IMR-90 (cell line): ENCODE results near the gene NOL4L. TPM values are rescaled to one million over a fixed set of nuclear protein-coding genes. Genes with fewer than 3 reads are reported as not detected.

Source experiments
- ATAC-seq: fragments of 200-7000 bp; cut with Tn5 transposase; 2 replicates; pipeline ENCODE4 v1.9.1; 2020; ENCODE audit warnings: low read depth, mild to moderate bottlenecking, moderate library complexity
- BruUV-seq: library from RNA; stranded (reverse); fragments of 400-500 nt; replicated peaks from 2 replicates; lab custom pipeline; 2021; lab: Mats Ljungman, UMichigan
- CTCF ChIA-PET: fragments of 300-600 bp; formaldehyde crosslinking; extraction: SDS; loops from one replicate; lab custom pipeline; 2021; ENCODE audit warnings: antibody characterized with exemption; lab: Yijun Ruan, JAX
- POLR2A ChIA-PET: fragments of 300-600 bp; sonication (Branson Sonifier 250); formaldehyde crosslinking; loops from one replicate; lab custom pipeline; 2022; ENCODE audit warnings: antibody characterized with exemption; ENCODE audit not compliant: unreplicated experiment; lab: Charles Lee
- DNase-seq: peaks from one replicate; pipeline ENCODE4 v3.0.0; 2013
- H2AFZ ChIP-seq: replicated peaks from 2 replicates; pipeline ENCODE3; 2013; ENCODE audit warnings: low read length, mild to moderate bottlenecking; ENCODE audit not compliant: poor library complexity
- H2AK5ac ChIP-seq: 2 replicates; pipeline ENCODE4 v1.6.1; 2013; ENCODE audit warnings: low read depth, low read length, inconsistent platforms
- H2AK9ac ChIP-seq: replicated peaks from 2 replicates; pipeline ENCODE3; 2013; ENCODE audit warnings: mild to moderate bottlenecking, low read depth, low read length, moderate library complexity; ENCODE audit not compliant: poor library complexity
- H2BK120ac ChIP-seq: 2 replicates; pipeline ENCODE4 v1.6.1; 2013; ENCODE audit warnings: low read depth, low read length, inconsistent platforms
- H2BK15ac ChIP-seq: 3 replicates; pipeline ENCODE4 v1.6.1; 2013; ENCODE audit warnings: low read depth, low read length, inconsistent platforms
- H2BK20ac ChIP-seq: 2 replicates; pipeline ENCODE4 v1.6.1; 2013; ENCODE audit warnings: low read depth, mild to moderate bottlenecking, inconsistent platforms, low read length, moderate library complexity
- H2BK5ac ChIP-seq: 2 replicates; pipeline ENCODE4 v1.6.1; 2013; ENCODE audit warnings: mild to moderate bottlenecking, low read depth, low read length, inconsistent platforms; ENCODE audit not compliant: poor library complexity, severe bottlenecking
- H3K14ac ChIP-seq: replicated peaks from 2 replicates; pipeline ENCODE4 v1.6.1; 2013; ENCODE audit warnings: low read depth, low read length, inconsistent platforms
- H3K18ac ChIP-seq: 2 replicates; pipeline ENCODE4 v1.6.1; 2013; ENCODE audit warnings: low read depth, low read length, control low read depth
- H3K23ac ChIP-seq: 2 replicates; pipeline ENCODE4 v1.6.1; 2013; ENCODE audit warnings: low read depth, low read length, inconsistent platforms
- H3K27ac ChIP-seq: 2 replicates; pipeline ENCODE4 v1.5.1; 2013; ENCODE audit warnings: mild to moderate bottlenecking, control low read depth, low read length; ENCODE audit not compliant: insufficient read depth
- H3K27me3 ChIP-seq: 2 replicates; pipeline ENCODE4 v1.6.1; 2013; ENCODE audit warnings: low read length; ENCODE audit not compliant: control insufficient read depth, insufficient read depth
- H3K36me3 ChIP-seq: 2 replicates; pipeline ENCODE4 v1.6.1; 2013; ENCODE audit warnings: low read length, mixed read lengths; ENCODE audit not compliant: control insufficient read depth, insufficient read depth
- H3K4ac ChIP-seq: 2 replicates; pipeline ENCODE4 v1.6.1; 2013; ENCODE audit warnings: low read depth, low read length, inconsistent platforms
- H3K4me1 ChIP-seq: 2 replicates; pipeline ENCODE4 v1.6.1; 2013; ENCODE audit warnings: low read length, mixed read lengths; ENCODE audit not compliant: control insufficient read depth, insufficient read depth
- H3K4me2 ChIP-seq: 2 replicates; pipeline ENCODE4 v1.6.1; 2013; ENCODE audit warnings: low read depth, mild to moderate bottlenecking, control low read depth, low read length, moderate library complexity
- H3K4me3 ChIP-seq: 2 replicates; pipeline ENCODE4 v1.5.1; 2013; ENCODE audit warnings: low read depth, mild to moderate bottlenecking, control low read depth, low read length, moderate library complexity; ENCODE audit not compliant: insufficient read depth
- H3K56ac ChIP-seq: 2 replicates; pipeline ENCODE4 v1.6.1; 2013; ENCODE audit warnings: low read length, inconsistent platforms; ENCODE audit not compliant: insufficient read depth; ENCODE audit errors: extremely low read depth
- H3K79me1 ChIP-seq, 2 experiments: 2 replicates each; pipeline ENCODE4 v1.6.1; 2013; ENCODE audit warnings: low read length in 2 of 2, inconsistent platforms in 1 of 2, low read depth in 1 of 2
- H3K9ac ChIP-seq: 2 replicates; pipeline ENCODE4 v1.6.1; 2013; ENCODE audit warnings: low read depth, low read length, control low read depth
- H3K9me1 ChIP-seq: 2 replicates; pipeline ENCODE4 v1.6.1; 2013; ENCODE audit warnings: low read length, inconsistent platforms; ENCODE audit not compliant: insufficient read depth
- H3K9me3 ChIP-seq: 2 replicates; pipeline ENCODE4 v1.6.1; 2013; ENCODE audit warnings: low read length; ENCODE audit not compliant: control insufficient read depth, insufficient read depth
- H4K20me1 ChIP-seq: 2 replicates; pipeline ENCODE4 v1.6.1; 2013; ENCODE audit warnings: low read length, inconsistent platforms; ENCODE audit not compliant: insufficient read depth
- H4K5ac ChIP-seq: 2 replicates; pipeline ENCODE4 v1.6.1; 2013; ENCODE audit warnings: mild to moderate bottlenecking, low read depth, low read length, control low read depth
- H4K8ac ChIP-seq, 2 experiments: 2 replicates each; pipeline ENCODE4 v1.6.1; 2013; ENCODE audit warnings: low read depth in 2 of 2, low read length in 2 of 2, control low read depth in 1 of 2, inconsistent platforms in 1 of 2
- H4K91ac ChIP-seq: 2 replicates; pipeline ENCODE4 v1.6.1; 2013; ENCODE audit warnings: low read depth, low read length, inconsistent platforms; ENCODE audit not compliant: insufficient read depth
- BHLHE40 ChIP-seq: fragments of 150-350 bp; IDR thresholded peaks from 2 replicates; pipeline ENCODE4 v1.6.1; 2016; ENCODE audit warnings: mild to moderate bottlenecking, low read depth, low read length
- CEBPB ChIP-seq: IDR thresholded peaks from 2 replicates; pipeline ENCODE4 v1.6.1; 2012; ENCODE audit warnings: low read depth, low read length, improper control_type of control experiment
- CHD1 ChIP-seq: IDR thresholded peaks from 2 replicates; pipeline ENCODE4 v1.6.1; 2012; ENCODE audit warnings: low read depth, low read length, improper control_type of control experiment
- FOS ChIP-seq: fragments of 150-350 bp; IDR thresholded peaks from 2 replicates; pipeline ENCODE4 v1.6.1; 2016; ENCODE audit warnings: low read depth, low read length
- MAFK ChIP-seq: IDR thresholded peaks from 2 replicates; pipeline ENCODE4 v1.6.1; 2012; ENCODE audit warnings: low read depth, low read length, improper control_type of control experiment
- MAZ ChIP-seq: IDR thresholded peaks from 2 replicates; pipeline ENCODE4 v1.6.1; 2012; ENCODE audit warnings: low read depth, mild to moderate bottlenecking, low read length, improper control_type of control experiment, moderate library complexity, borderline replicate concordance
- MXI1 ChIP-seq: IDR thresholded peaks from 2 replicates; pipeline ENCODE4 v1.6.1; 2012; ENCODE audit warnings: low read depth, mild to moderate bottlenecking, low read length, moderate library complexity, borderline replicate concordance
- NFE2L2 ChIP-seq: fragments of 150-350 bp; IDR thresholded peaks from 2 replicates; pipeline ENCODE4 v1.6.1; 2016; ENCODE audit warnings: low read depth, mild to moderate bottlenecking, low read length
- POLR2A ChIP-seq: IDR thresholded peaks from 2 replicates; pipeline ENCODE4 v1.6.1; 2012; ENCODE audit warnings: mild to moderate bottlenecking, low read depth, low read length
- RAD21 ChIP-seq: IDR thresholded peaks from 2 replicates; pipeline ENCODE4 v1.6.1; 2012; ENCODE audit warnings: low read length, improper control_type of control experiment
- RCOR1 ChIP-seq: IDR thresholded peaks from 2 replicates; pipeline ENCODE4 v1.6.1; 2012; ENCODE audit warnings: mild to moderate bottlenecking, low read length, improper control_type of control experiment; ENCODE audit not compliant: insufficient replicate concordance
- RFX5 ChIP-seq: IDR thresholded peaks from 2 replicates; pipeline ENCODE4 v1.8.0; 2012; ENCODE audit warnings: low read depth, mild to moderate bottlenecking, low read length, moderate library complexity
- SMC3 ChIP-seq: fragments of 150-350 bp; IDR thresholded peaks from 2 replicates; pipeline ENCODE4 v1.6.1; 2016; ENCODE audit warnings: low read depth, mild to moderate bottlenecking, antibody characterized with exemption, low read length, moderate library complexity
- WGBS, 2 experiments: methylation state at CpG; one replicate each; pipeline versions ENCODE4 v1.1.5 to v1.1.7; 2013; ENCODE audit warnings: missing lambda C conversion rate in 2 of 2; ENCODE audit not compliant: insufficient read length in 1 of 2; ENCODE audit errors: extremely low coverage in 2 of 2; 5-methylcytosine and 5-hydroxymethylcytosine counted together
- dilution Hi-C: fragments of 300-500 bp; cut with HindIII; formaldehyde crosslinking; loops from one replicate; pipeline ENCODE4 v1.14.3; 2018; ENCODE audit warnings: low sequenced_read_pairs; ENCODE audit not compliant: unreplicated experiment
- in situ Hi-C: fragments of 300-500 bp; cut with MboI; formaldehyde crosslinking; loops from 3 replicates; pipeline ENCODE4 v1.14.3; 2019; ENCODE audit warnings: low sequenced_read_pairs, inconsistent platforms, mixed read lengths
- intact Hi-C: fragments of 100-400 bp; cut with micrococcal nuclease; formaldehyde crosslinking; loops from 2 replicates; pipeline ENCODE4 v1.10.0; 2022
- polyA plus RNA-seq, 3 experiments: library from polyadenylated mRNA; depleted of rRNA; stranded (reverse); fragments of >200 nt; gene quantifications; 2 replicates each; pipeline ENCODE4 v1.2.3, GENCODE V29; 2012; ENCODE audit warnings: low replicate concordance in 1 of 3
- total RNA-seq: library from RNA; depleted of rRNA; stranded (reverse); fragments of >200 nt; gene quantifications from 2 replicates; pipeline ENCODE4 v1.2.3, GENCODE V29; 2012
- TF ChIP-seq, protein P1 (sequence below): fragments of 150-350 bp; IDR thresholded peaks from 2 replicates; pipeline ENCODE4 v1.6.1; 2016; ENCODE audit warnings: low read depth, mild to moderate bottlenecking, low read length, moderate library complexity, borderline replicate concordance
- TF ChIP-seq, protein P2 (sequence below): conservative IDR thresholded peaks from 2 replicates; pipeline ENCODE4 v1.5.1; 2012; ENCODE audit warnings: mild to moderate bottlenecking, low read depth, low read length, improper control_type of control experiment
- TF ChIP-seq, protein P3 (sequence below): fragments of 150-350 bp; IDR thresholded peaks from 2 replicates; pipeline ENCODE4 v1.6.1; 2017; ENCODE audit warnings: mild to moderate bottlenecking, antibody characterized with exemption, low read length, low read depth

Gene NOL4L
- total and polyA plus RNA-seq, 2 of the 4 experiments (the other 2 are of a cell fraction), result 4.7 to 13.3 TPM

DNA sequence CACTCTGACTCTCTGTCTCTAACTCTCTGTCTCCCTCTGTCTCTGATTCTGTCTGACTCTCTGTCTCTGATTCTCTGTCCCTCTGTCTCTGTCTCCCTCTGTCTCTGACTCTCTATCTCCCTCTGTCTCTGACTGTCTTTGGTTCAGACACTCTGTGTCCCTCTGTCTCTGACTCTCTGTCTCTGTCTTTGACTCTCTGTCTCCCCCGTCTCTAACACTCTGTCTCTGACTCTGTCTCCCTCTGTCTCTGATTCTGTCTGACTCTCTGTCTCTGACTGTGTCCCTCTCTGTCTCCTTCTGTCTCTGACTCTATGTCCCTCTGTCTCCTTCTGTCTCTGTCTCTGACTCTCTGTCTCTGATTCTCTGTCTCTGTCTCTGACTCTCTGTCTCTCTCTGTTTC, 21.7 kb upstream of the NOL4L start:
- H3K27me3 ChIP-seq, result peaks cover 64% of the 10 kb centered on the region
- dilution Hi-C loops, result no loop called here

More for the DNA sequence above, 21.7 kb upstream of the NOL4L start:
- no peak overlapping the region for H2BK15ac ChIP-seq
- no peak overlapping the region for H4K5ac ChIP-seq
- no TSS peak for BruUV-seq
- intact Hi-C loops (no loop called here), in situ Hi-C loops (no loop called here)
- H3K4me2 ChIP-seq, result no peak overlapping the region
- 50% methylated on average over 1 of the region's 1 CpG; no CpG with 5 or more reads in 1 of the 2 experiments for WGBS, 2 experiments
- H3K9me3 ChIP-seq, result no peaks in the 10 kb centered on the region
- H4K20me1 ChIP-seq, result no peaks in the 10 kb centered on the region; the same call in 1 of the 2 replicates
- no peak for ATAC-seq
- no peak overlapping the region for H3K56ac ChIP-seq
- H2BK120ac ChIP-seq, result no peak overlapping the region
- H4K91ac ChIP-seq, result no peak overlapping the region
- H2BK20ac ChIP-seq, result no peak overlapping the region
- no peaks in the 10 kb centered on the region for H3K36me3 ChIP-seq
- no peak overlapping the region for H2AK9ac ChIP-seq
- H3K4me1 ChIP-seq, result no peaks in the 10 kb centered on the region
- H3K9me1 ChIP-seq, result no peaks in the 10 kb centered on the region; the same call in 1 of the 2 replicates
- H3K23ac ChIP-seq, result no peak overlapping the region
- no peak overlapping the region for H3K14ac ChIP-seq
- H3K4ac ChIP-seq, result no peak overlapping the region
- ChIA-PET CTCF (no interaction called here), POLR2A (no interaction called here)
- H4K8ac ChIP-seq, result no peak overlapping the region
- no peak overlapping the region for H3K9ac ChIP-seq
- H3K79me1 ChIP-seq, result no peaks in the 10 kb centered on the region
- H2AFZ ChIP-seq, result no peak overlapping the region
- no peak overlapping the region for H3K4me3 ChIP-seq
- no peak overlapping the region for H2BK5ac ChIP-seq
- no peak for DNase-seq
- H2AK5ac ChIP-seq, result no peak overlapping the region
- H3K27ac ChIP-seq, result no peak overlapping the region
- TF ChIP-seq POLR2A, result no peak
- TF ChIP-seq, protein P1, sequence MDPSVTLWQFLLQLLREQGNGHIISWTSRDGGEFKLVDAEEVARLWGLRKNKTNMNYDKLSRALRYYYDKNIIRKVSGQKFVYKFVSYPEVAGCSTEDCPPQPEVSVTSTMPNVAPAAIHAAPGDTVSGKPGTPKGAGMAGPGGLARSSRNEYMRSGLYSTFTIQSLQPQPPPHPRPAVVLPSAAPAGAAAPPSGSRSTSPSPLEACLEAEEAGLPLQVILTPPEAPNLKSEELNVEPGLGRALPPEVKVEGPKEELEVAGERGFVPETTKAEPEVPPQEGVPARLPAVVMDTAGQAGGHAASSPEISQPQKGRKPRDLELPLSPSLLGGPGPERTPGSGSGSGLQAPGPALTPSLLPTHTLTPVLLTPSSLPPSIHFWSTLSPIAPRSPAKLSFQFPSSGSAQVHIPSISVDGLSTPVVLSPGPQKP, result no peak
- TF ChIP-seq MAFK, result no peak
- TF ChIP-seq CEBPB, result no peak
- no peak for TF ChIP-seq CHD1
- no peak for TF ChIP-seq BHLHE40
- no peak for TF ChIP-seq RAD21
- TF ChIP-seq SMC3, result no peak
- TF ChIP-seq, protein P2, sequence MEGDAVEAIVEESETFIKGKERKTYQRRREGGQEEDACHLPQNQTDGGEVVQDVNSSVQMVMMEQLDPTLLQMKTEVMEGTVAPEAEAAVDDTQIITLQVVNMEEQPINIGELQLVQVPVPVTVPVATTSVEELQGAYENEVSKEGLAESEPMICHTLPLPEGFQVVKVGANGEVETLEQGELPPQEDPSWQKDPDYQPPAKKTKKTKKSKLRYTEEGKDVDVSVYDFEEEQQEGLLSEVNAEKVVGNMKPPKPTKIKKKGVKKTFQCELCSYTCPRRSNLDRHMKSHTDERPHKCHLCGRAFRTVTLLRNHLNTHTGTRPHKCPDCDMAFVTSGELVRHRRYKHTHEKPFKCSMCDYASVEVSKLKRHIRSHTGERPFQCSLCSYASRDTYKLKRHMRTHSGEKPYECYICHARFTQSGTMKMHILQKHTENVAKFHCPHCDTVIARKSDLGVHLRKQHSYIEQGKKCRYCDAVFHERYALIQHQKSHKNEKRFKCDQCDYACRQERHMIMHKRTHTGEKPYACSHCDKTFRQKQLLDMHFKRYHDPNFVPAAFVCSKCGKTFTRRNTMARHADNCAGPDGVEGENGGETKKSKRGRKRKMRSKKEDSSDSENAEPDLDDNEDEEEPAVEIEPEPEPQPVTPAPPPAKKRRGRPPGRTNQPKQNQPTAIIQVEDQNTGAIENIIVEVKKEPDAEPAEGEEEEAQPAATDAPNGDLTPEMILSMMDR, result no peak
- no peak for TF ChIP-seq RFX5
- no peak for TF ChIP-seq RCOR1
- no peak for TF ChIP-seq MXI1
- TF ChIP-seq NFE2L2, result no peak
- no peak for TF ChIP-seq FOS
- TF ChIP-seq, protein P3, sequence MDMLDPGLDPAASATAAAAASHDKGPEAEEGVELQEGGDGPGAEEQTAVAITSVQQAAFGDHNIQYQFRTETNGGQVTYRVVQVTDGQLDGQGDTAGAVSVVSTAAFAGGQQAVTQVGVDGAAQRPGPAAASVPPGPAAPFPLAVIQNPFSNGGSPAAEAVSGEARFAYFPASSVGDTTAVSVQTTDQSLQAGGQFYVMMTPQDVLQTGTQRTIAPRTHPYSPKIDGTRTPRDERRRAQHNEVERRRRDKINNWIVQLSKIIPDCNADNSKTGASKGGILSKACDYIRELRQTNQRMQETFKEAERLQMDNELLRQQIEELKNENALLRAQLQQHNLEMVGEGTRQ, result no peak
- TF ChIP-seq MAZ, result no peak
- no peak overlapping the region for H3K18ac ChIP-seq
